H1 (cell line): Measurements from ENCODE around the gene KCTD16. TPM values are rescaled to one million over a fixed set of nuclear protein-coding genes. Genes with fewer than 3 reads are reported as not detected.

ENCODE experiments used
- CTCF ChIA-PET: fragments of 300-600 bp; sonication (Branson Sonifier 250); formaldehyde crosslinking; loops from one replicate; lab custom pipeline; 2021; ENCODE audit not compliant: partially characterized antibody; lab: Charles Lee
- POLR2A ChIA-PET: fragments of 300-600 bp; sonication (Branson Sonifier 250); formaldehyde crosslinking; loops from one replicate; lab custom pipeline; 2021; ENCODE audit warnings: inconsistent platforms; ENCODE audit not compliant: partially characterized antibody; lab: Charles Lee
- DNase-seq, 2 experiments: peaks; one replicate each; pipeline versions ENCODE4 v3.0.0 to v3.0.0-alpha.2; 2010 to 2022; ENCODE audit warnings: low spot score in 2 of 2, low read depth in 1 of 2, mixed read lengths in 1 of 2
- FAIRE-seq: peaks from 2 replicates; lab custom pipeline; 2011; peaks lifted over from hg19 to GRCh38; lab: Jason Lieb, UNC
- H2AFZ ChIP-seq: 2 replicates; pipeline ENCODE4 v1.8.1; 2012; ENCODE audit warnings: low read length, inconsistent platforms
- H2AK5ac ChIP-seq: 2 replicates; pipeline ENCODE4 v1.6.1; 2013; ENCODE audit warnings: low read depth, low read length
- H2BK120ac ChIP-seq: replicated peaks from 2 replicates; pipeline ENCODE3; 2013; ENCODE audit warnings: low read depth, low read length, inconsistent platforms
- H2BK12ac ChIP-seq: 2 replicates; pipeline ENCODE4 v1.6.1; 2013; ENCODE audit warnings: low read depth, low read length
- H2BK15ac ChIP-seq: 2 replicates; pipeline ENCODE4 v1.6.1; 2013; ENCODE audit warnings: low read length
- H2BK20ac ChIP-seq: 2 replicates; pipeline ENCODE4 v1.6.1; 2013; ENCODE audit warnings: low read length
- H2BK5ac ChIP-seq: 2 replicates; pipeline ENCODE4 v1.6.1; 2013; ENCODE audit warnings: low read depth, low read length
- H3K14ac ChIP-seq: 2 replicates; pipeline ENCODE4 v1.6.1; 2013; ENCODE audit warnings: inconsistent platforms; ENCODE audit not compliant: insufficient read length
- H3K18ac ChIP-seq: 2 replicates; pipeline ENCODE4 v1.6.1; 2013; ENCODE audit warnings: low read length; ENCODE audit errors: extremely low read depth
- H3K23ac ChIP-seq: 2 replicates; pipeline ENCODE4 v1.6.1; 2013; ENCODE audit warnings: inconsistent platforms; ENCODE audit not compliant: insufficient read length
- H3K23me2 ChIP-seq: 2 replicates; pipeline ENCODE4 v1.6.1; 2013; ENCODE audit warnings: low read depth, low read length
- H3K27ac ChIP-seq: 2 replicates; pipeline ENCODE4 v1.6.1; 2011; ENCODE audit warnings: low read depth, low read length, inconsistent platforms
- H3K27me3 ChIP-seq, 4 experiments: replicated peaks in 1 of 4; 1 replicate in 1 of 4; 2 replicates in 3 of 4; pipeline versions ENCODE4 v1.6.1 to v1.8.1; 2011 to 2013; ENCODE audit warnings: low read length in 3 of 4, mild to moderate bottlenecking in 3 of 4, inconsistent platforms in 2 of 4, mixed read lengths in 2 of 4, moderate library complexity in 1 of 4; ENCODE audit not compliant: control insufficient read depth in 3 of 4, insufficient read depth in 3 of 4; ENCODE audit errors: extremely low read depth in 1 of 4
- H3K36me3 ChIP-seq, 4 experiments: 2 replicates each; pipeline versions ENCODE4 v1.6.1 to v1.8.1; 2011 to 2013; ENCODE audit warnings: mild to moderate bottlenecking in 4 of 4, low read length in 3 of 4, moderate library complexity in 2 of 4, control low read depth in 1 of 4, inconsistent platforms in 1 of 4; ENCODE audit not compliant: insufficient read depth in 4 of 4, control insufficient read depth in 2 of 4
- H3K4ac ChIP-seq: replicated peaks from 2 replicates; pipeline ENCODE3; 2013; ENCODE audit warnings: low read length, low read depth, mixed read lengths, inconsistent platforms; ENCODE audit not compliant: insufficient read length
- H3K4me1 ChIP-seq, 4 experiments: replicated peaks in 1 of 4; 1 replicate in 1 of 4; 2 replicates in 3 of 4; pipeline versions ENCODE4 v1.6.1 to v1.8.1; 2011 to 2013; ENCODE audit warnings: low read length in 3 of 4, inconsistent platforms in 2 of 4, mixed read lengths in 1 of 4; ENCODE audit not compliant: insufficient read depth in 4 of 4, control insufficient read depth in 3 of 4
- H3K4me2 ChIP-seq, 2 experiments: 2 replicates each; pipeline versions ENCODE4 v1.6.1 to v1.8.1; 2011 to 2013; ENCODE audit warnings: low read depth in 2 of 2, low read length in 2 of 2, control low read depth in 1 of 2, inconsistent platforms in 1 of 2, mild to moderate bottlenecking in 1 of 2; ENCODE audit not compliant: insufficient read depth in 1 of 2
- H3K4me3 ChIP-seq, 4 experiments: fragments of 200-600, 300-600 bp in 1 of 4; sonication (generic), shearing (Covaris generic), sonication (Bioruptor Twin) in 1 of 4; 2 replicates each; pipeline versions ENCODE4 v1.5.1 to v1.8.1; 2011 to 2016; ENCODE audit warnings: low read length in 4 of 4, low read depth in 3 of 4, control low read depth in 2 of 4, inconsistent platforms in 2 of 4, mild to moderate bottlenecking in 2 of 4, mixed read lengths in 1 of 4, moderate library complexity in 1 of 4; ENCODE audit not compliant: insufficient read depth in 2 of 4; ENCODE audit errors: extremely low read depth in 1 of 4
- H3K56ac ChIP-seq: replicated peaks from 2 replicates; pipeline ENCODE3; 2013; ENCODE audit warnings: low read depth, mild to moderate bottlenecking, mixed read lengths, low read length, inconsistent platforms; ENCODE audit not compliant: insufficient read length
- H3K79me1 ChIP-seq: 2 replicates; pipeline ENCODE4 v1.6.1; 2013; ENCODE audit warnings: low read depth, low read length, control low read depth
- H3K79me2 ChIP-seq, 2 experiments: 2 replicates each; pipeline versions ENCODE4 v1.6.1 to v1.8.1; 2012 to 2013; ENCODE audit warnings: low read length in 2 of 2, mild to moderate bottlenecking in 2 of 2, inconsistent platforms in 1 of 2; ENCODE audit not compliant: insufficient read depth in 2 of 2, control insufficient read depth in 1 of 2
- H3K9ac ChIP-seq, 4 experiments: replicated peaks in 1 of 4; 1 replicate in 1 of 4; 2 replicates in 3 of 4; pipeline versions ENCODE4 v1.6.1 to v1.8.1; 2011 to 2013; ENCODE audit warnings: low read depth in 3 of 4, low read length in 3 of 4, control low read depth in 2 of 4, mild to moderate bottlenecking in 2 of 4, moderate library complexity in 2 of 4, inconsistent platforms in 1 of 4; ENCODE audit errors: extremely low read depth in 1 of 4
- H3K9me3 ChIP-seq, 2 experiments: 2 replicates each; pipeline versions ENCODE4 v1.6.1 to v1.8.1; 2012 to 2013; ENCODE audit warnings: mild to moderate bottlenecking in 2 of 2, moderate library complexity in 2 of 2, control low read depth in 1 of 2, inconsistent platforms in 1 of 2, low read depth in 1 of 2, low read length in 1 of 2, mixed read lengths in 1 of 2; ENCODE audit not compliant: insufficient read depth in 2 of 2
- H4K20me1 ChIP-seq, 2 experiments: replicated peaks in 1 of 2; 2 replicates each; pipeline versions ENCODE3 to v1.8.1; 2011 to 2013; ENCODE audit warnings: inconsistent platforms in 2 of 2, low read length in 2 of 2, mild to moderate bottlenecking in 1 of 2; ENCODE audit not compliant: insufficient read depth in 2 of 2, control insufficient read depth in 1 of 2
- H4K5ac ChIP-seq: 2 replicates; pipeline ENCODE4 v1.6.1; 2013; ENCODE audit warnings: low read length, low read depth, mixed read lengths, inconsistent platforms; ENCODE audit not compliant: insufficient read length
- H4K8ac ChIP-seq: 2 replicates; pipeline ENCODE4 v1.8.0; 2013; ENCODE audit warnings: mild to moderate bottlenecking, moderate library complexity, low read length, inconsistent platforms; ENCODE audit not compliant: insufficient read depth; ENCODE audit errors: extremely low read depth
- H4K91ac ChIP-seq: replicated peaks from 2 replicates; pipeline ENCODE3; 2013; ENCODE audit warnings: low read length, mixed read lengths, inconsistent platforms; ENCODE audit not compliant: insufficient read length
- CHD1 ChIP-seq: IDR thresholded peaks from 2 replicates; pipeline ENCODE4 v1.6.1; 2012; ENCODE audit warnings: low read depth, low read length, improper control_type of control experiment
- SP4 ChIP-seq: IDR thresholded peaks from 2 replicates; pipeline ENCODE4 v1.6.1; 2012; ENCODE audit warnings: low read length, inconsistent platforms
- SRF ChIP-seq: IDR thresholded peaks from 2 replicates; pipeline ENCODE4 v1.6.1; 2011; ENCODE audit warnings: mild to moderate bottlenecking, low read depth, low read length, moderate library complexity
- WGBS, 2 experiments: shearing (Covaris generic) in 1 of 2; methylation state at CpG; one replicate each; pipeline versions ENCODE4 v1.1.6 to v1.1.7; 2013 to 2015; ENCODE audit warnings: low lambda C conversion rate in 2 of 2, mixed read lengths in 2 of 2, inconsistent platforms in 1 of 2, low coverage in 1 of 2, missing lambda C conversion rate in 1 of 2; ENCODE audit not compliant: insufficient replicate concordance in 2 of 2, insufficient coverage in 1 of 2, insufficient read length in 1 of 2; ENCODE audit errors: extremely low coverage in 1 of 2, missing lambda C conversion rate in 1 of 2; 5-methylcytosine and 5-hydroxymethylcytosine counted together
- polyA plus RNA-seq, 7 experiments: library from polyadenylated mRNA; depleted of rRNA in 3 of 7; stranded (reverse) in 5 of 7; unstranded in 2 of 7; fragments of >200 nt in 5 of 7; fragments of 200-250 nt in 2 of 7; gene quantifications; 1 replicate in 5 of 7; 2 replicates in 1 of 7; 4 replicates in 1 of 7; pipeline versions ENCODE4 v1.2.1 to v1.2.3, GENCODE V29; 2011 to 2013; ENCODE audit warnings: missing spikeins in 2 of 7, mixed read lengths in 2 of 7
- total RNA-seq: library from RNA; stranded (reverse); fragmentation: NEBNext Ultra II Directional; extraction: Animal tissue kit (Norgen Biotek cat#: 25700); gene quantifications from 2 replicates; pipeline ENCODE4 v1.2.1, GENCODE V29; 2021

KCTD16 gene
- total and polyA plus RNA-seq, 2 of the 8 experiments (the other 6 are each of a cell fraction or from before 2014, with no cell fraction given), result 0.03 to 0.24 TPM

DNA sequence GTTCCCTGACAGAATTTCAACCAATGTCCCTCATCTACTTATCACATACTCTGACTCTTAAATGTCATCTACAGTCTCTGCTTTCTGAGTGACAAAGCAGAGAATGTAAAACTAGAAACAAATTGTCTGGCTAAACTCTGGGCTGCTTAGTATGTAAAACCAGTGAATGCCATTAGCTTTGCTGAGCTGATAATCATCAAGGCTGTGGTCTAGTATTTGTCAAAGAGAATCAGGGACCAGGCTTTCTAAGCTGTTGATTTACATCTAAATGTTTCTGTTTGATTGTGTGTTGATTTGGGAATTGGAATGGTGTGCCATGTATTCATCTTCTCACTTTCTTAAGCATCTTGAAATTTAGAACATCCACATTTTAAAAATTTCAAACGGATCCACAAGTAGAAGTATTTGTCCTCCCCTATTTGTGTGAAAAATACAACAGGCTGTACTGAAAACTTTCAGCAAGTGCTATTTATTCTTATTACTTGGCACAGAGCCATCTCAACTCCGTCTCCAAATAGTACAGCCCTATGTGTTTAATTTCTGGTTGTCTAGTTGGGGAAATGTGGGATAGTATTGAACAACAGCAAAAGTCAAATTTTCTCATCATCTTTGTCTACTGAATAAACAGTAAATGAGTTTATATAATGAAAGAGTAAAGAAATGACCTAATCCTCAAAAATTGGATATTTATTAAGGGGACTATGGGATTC is 251.5 kb downstream of the KCTD16 start:
- no peaks in the 10 kb centered on the region for H4K20me1 ChIP-seq
- H3K4me1 ChIP-seq, result peaks cover 0 to 3% (median 0%) of the 10 kb centered on the region in 4 experiments; a peak in 1 of 7 replicates

More for the DNA sequence above, 251.5 kb downstream of the KCTD16 start:
- H2BK5ac ChIP-seq, result no peak overlapping the region
- CTCF ChIA-PET, result interaction anchor here (0.9 to 1.6 kb wide), 3 partner anchors 12 to 87 kb away, joined by 3 to 5 read pairs (median 3); no protein-coding TSS in a partner anchor
- no peak overlapping the region for H3K23ac ChIP-seq
- H2BK15ac ChIP-seq, result no peak overlapping the region
- H3K23me2 ChIP-seq, result no peaks in the 10 kb centered on the region
- no peak overlapping the region for H3K4ac ChIP-seq
- TF ChIP-seq SRF (no peak), CHD1 (no peak), SP4 (no peak)
- no peak overlapping the region for H2BK12ac ChIP-seq
- no peak overlapping the region for H3K56ac ChIP-seq
- no peak overlapping the region for H3K4me3 ChIP-seq
- POLR2A ChIA-PET, result no interaction called here
- H3K27ac ChIP-seq, result no peak overlapping the region
- H3K4me2 ChIP-seq, result no peak overlapping the region
- no peaks in the 10 kb centered on the region for H3K79me1 ChIP-seq
- FAIRE-seq, result no peak
- WGBS, 2 experiments, result 89% methylated on average over 2 of the region's 2 CpGs; no CpG with 5 or more reads in 1 of the 2 experiments
- no peak overlapping the region for H3K9ac ChIP-seq
- no peak overlapping the region for H2AK5ac ChIP-seq
- no peaks in the 10 kb centered on the region for H3K27me3 ChIP-seq
- H3K14ac ChIP-seq, result no peak overlapping the region
- no peak overlapping the region for H4K91ac ChIP-seq
- H2BK20ac ChIP-seq, result no peak overlapping the region
- no peak overlapping the region for H2BK120ac ChIP-seq
- no peaks in the 10 kb centered on the region for H3K36me3 ChIP-seq
- H3K79me2 ChIP-seq, result no peaks in the 10 kb centered on the region
- no peak for DNase-seq
- no peak overlapping the region for H3K18ac ChIP-seq
- no peak overlapping the region for H2AFZ ChIP-seq
- no peak overlapping the region for H4K8ac ChIP-seq
- H4K5ac ChIP-seq, result no peak overlapping the region
- H3K9me3 ChIP-seq, result 0 out of 4 replicates have a peak, but pooled peaks cover 0 to 4% of the 10 kb centered on the region in 2 experiments
